HEK293 (cell line): Measurements from ENCODE around the gene CREB3.
A peak's percentile ranks its signal among the peaks of the same experiment; 100 is the strongest.

Source experiments
- CTCF ChIP-seq: fragments of 450-650 bp; formaldehyde crosslinking; IDR thresholded peaks from 2 replicates; pipeline ENCODE4 v1.5.1; 2016; ENCODE audit warnings: missing biosample characterization, missing genetic modification characterization
- EGR2 ChIP-seq: fragments of 450-650 bp; formaldehyde crosslinking; IDR thresholded peaks from 2 replicates; pipeline ENCODE4 v1.5.1; 2016; ENCODE audit warnings: low read depth, missing biosample characterization, missing genetic modification characterization
- FEZF1 ChIP-seq: fragments of 450-650 bp; formaldehyde crosslinking; IDR thresholded peaks from 2 replicates; pipeline ENCODE4 v1.5.1; 2016; ENCODE audit warnings: missing biosample characterization, missing genetic modification characterization
- MEIS1 ChIP-seq: sonication (generic); formaldehyde crosslinking; IDR thresholded peaks from 2 replicates; pipeline ENCODE4 v1.8.1; 2022; ENCODE audit warnings: missing genetic modification reagents, mild to moderate bottlenecking, borderline replicate concordance
- OSR2 ChIP-seq: fragments of 450-650 bp; formaldehyde crosslinking; IDR thresholded peaks from 2 replicates; pipeline ENCODE4 v1.5.1; 2016; ENCODE audit warnings: missing biosample characterization, missing genetic modification characterization
- PRDM10 ChIP-seq: fragments of 450-650 bp; formaldehyde crosslinking; IDR thresholded peaks from 2 replicates; pipeline ENCODE4 v1.5.1; 2016; ENCODE audit warnings: missing biosample characterization, missing genetic modification characterization
- PRDM2 ChIP-seq: fragments of 450-650 bp; formaldehyde crosslinking; IDR thresholded peaks from 2 replicates; pipeline ENCODE4 v1.5.1; 2016; ENCODE audit warnings: missing biosample characterization, missing genetic modification characterization, borderline replicate concordance
- SCRT2 ChIP-seq: fragments of 450-650 bp; formaldehyde crosslinking; IDR thresholded peaks from 2 replicates; pipeline ENCODE4 v1.5.1; 2016; ENCODE audit warnings: missing biosample characterization, missing genetic modification characterization
- WT1 ChIP-seq: fragments of 450-650 bp; formaldehyde crosslinking; IDR thresholded peaks from 2 replicates; pipeline ENCODE4 v1.5.1; 2016; ENCODE audit warnings: missing biosample characterization, missing genetic modification characterization
- ZBTB8A ChIP-seq: fragments of 450-650 bp; formaldehyde crosslinking; IDR thresholded peaks from 2 replicates; pipeline ENCODE4 v1.5.1; 2016; ENCODE audit warnings: missing biosample characterization, missing genetic modification characterization
- ZEB2 ChIP-seq: fragments of 450-650 bp; formaldehyde crosslinking; IDR thresholded peaks from 2 replicates; pipeline ENCODE4 v1.5.1; 2016; ENCODE audit warnings: missing biosample characterization, missing genetic modification characterization
- ZFHX2 ChIP-seq: fragments of 450-650 bp; formaldehyde crosslinking; conservative IDR thresholded peaks from 2 replicates; pipeline ENCODE4 v1.5.1; 2016; ENCODE audit warnings: missing biosample characterization, missing genetic modification characterization
- ZIC2 ChIP-seq: fragments of 450-650 bp; formaldehyde crosslinking; IDR thresholded peaks from 2 replicates; pipeline ENCODE4 v1.5.1; 2016; ENCODE audit warnings: missing biosample characterization, missing genetic modification characterization
- ZNF10 ChIP-seq: fragments of 450-650 bp; formaldehyde crosslinking; IDR thresholded peaks from 2 replicates; pipeline ENCODE4 v1.5.1; 2017; ENCODE audit warnings: missing biosample characterization, missing genetic modification characterization
- ZNF146 ChIP-seq: fragments of 450-650 bp; formaldehyde crosslinking; IDR thresholded peaks from 2 replicates; pipeline ENCODE4 v1.5.1; 2016; ENCODE audit warnings: missing biosample characterization, missing genetic modification characterization
- ZNF239 ChIP-seq: fragments of 450-650 bp; formaldehyde crosslinking; IDR thresholded peaks from 2 replicates; pipeline ENCODE4 v1.5.1; 2016; ENCODE audit warnings: missing biosample characterization, missing genetic modification characterization
- ZNF292 ChIP-seq: fragments of 450-650 bp; formaldehyde crosslinking; IDR thresholded peaks from 2 replicates; pipeline ENCODE4 v1.5.1; 2016; ENCODE audit warnings: low read depth, missing biosample characterization, missing genetic modification characterization, borderline replicate concordance
- ZNF518A ChIP-seq: fragments of 450-650 bp; formaldehyde crosslinking; conservative IDR thresholded peaks from 2 replicates; pipeline ENCODE4 v1.5.1; 2016; ENCODE audit warnings: low read depth, missing biosample characterization, missing genetic modification characterization
- ZNF521 ChIP-seq: fragments of 450-650 bp; formaldehyde crosslinking; IDR thresholded peaks from 2 replicates; pipeline ENCODE4 v1.5.1; 2017; ENCODE audit warnings: missing biosample characterization, mild to moderate bottlenecking, missing genetic modification characterization
- ZNF548 ChIP-seq: fragments of 450-650 bp; formaldehyde crosslinking; IDR thresholded peaks from 2 replicates; pipeline ENCODE4 v1.5.1; 2016; ENCODE audit warnings: missing biosample characterization, missing genetic modification characterization
- ZNF571 ChIP-seq: fragments of 450-650 bp; formaldehyde crosslinking; IDR thresholded peaks from 2 replicates; pipeline ENCODE4 v1.5.0; 2017; ENCODE audit warnings: missing biosample characterization, missing genetic modification characterization
- ZNF629 ChIP-seq: fragments of 450-650 bp; formaldehyde crosslinking; IDR thresholded peaks from 2 replicates; pipeline ENCODE4 v1.5.1; 2017; ENCODE audit warnings: missing biosample characterization, missing genetic modification characterization
- ZSCAN5A ChIP-seq: fragments of 450-650 bp; formaldehyde crosslinking; IDR thresholded peaks from 2 replicates; pipeline ENCODE4 v1.5.1; 2016; ENCODE audit warnings: missing biosample characterization, missing genetic modification characterization

CREB3 gene

GRCh38 chr9:35776018-35776417 lies 43.6 kb downstream of the CREB3 start (continued):
- TF ChIP-seq CTCF (no peak), ZNF146 (tag by site-specific recombination) (no peak), ZNF629 (tag by site-specific recombination) (peak; percentile 80), OSR2 (peak; percentile 60), WT1 (tag by site-specific recombination) (peak; percentile 78), ZBTB8A (tag by site-specific recombination) (peak; percentile 46; the same call in 1 of the 2 replicates), FEZF1 (tag by site-specific recombination) (peak; percentile 44; the same call in 1 of the 2 replicates), SCRT2 (tag by site-specific recombination) (peak; percentile 15; the same call in 1 of the 2 replicates), MEIS1 (CRISPR knock-in tag) (no peak), ZNF10 (tag by site-specific recombination) (peak; percentile 91), ZFHX2 (peak; percentile 55; the same call in 1 of the 2 replicates), ZNF518A (tag by site-specific recombination) (no peak), ZNF239 (tag by site-specific recombination) (no peak), ZEB2 (tag by site-specific recombination) (no peak), PRDM10 (peak; percentile 62), PRDM2 (no peak), ZNF548 (tag by site-specific recombination) (no peak), ZSCAN5A (tag by site-specific recombination) (no peak), ZNF571 (tag by site-specific recombination) (no peak), ZNF292 (tag by site-specific recombination) (no peak), EGR2 (tag by site-specific recombination) (peak; percentile 69), ZIC2 (tag by site-specific recombination) (peak; percentile 87), ZNF521 (tag by site-specific recombination) (no peak)
